NB4 (cell line): ENCODE data around the gene ZNF160.

Experiments
- MYC ChIP-seq: IDR thresholded peaks from 2 replicates; pipeline ENCODE4 v1.6.1; 2011; ENCODE audit warnings: low read depth, low read length
- POLR2A ChIP-seq: IDR thresholded peaks from 2 replicates; pipeline ENCODE4 v1.6.1; 2011; ENCODE audit warnings: mild to moderate bottlenecking; ENCODE audit not compliant: insufficient read length; ENCODE audit errors: extremely low read depth
- TF ChIP-seq, protein P1 (sequence below): IDR thresholded peaks from one replicate; pipeline ENCODE4 v1.5.1; 2012; ENCODE audit warnings: low read depth, low read length
- TF ChIP-seq, protein P2 (sequence below): IDR thresholded peaks from 2 replicates; pipeline ENCODE4 v1.6.1; 2011; ENCODE audit warnings: low read depth, low read length

DNA sequence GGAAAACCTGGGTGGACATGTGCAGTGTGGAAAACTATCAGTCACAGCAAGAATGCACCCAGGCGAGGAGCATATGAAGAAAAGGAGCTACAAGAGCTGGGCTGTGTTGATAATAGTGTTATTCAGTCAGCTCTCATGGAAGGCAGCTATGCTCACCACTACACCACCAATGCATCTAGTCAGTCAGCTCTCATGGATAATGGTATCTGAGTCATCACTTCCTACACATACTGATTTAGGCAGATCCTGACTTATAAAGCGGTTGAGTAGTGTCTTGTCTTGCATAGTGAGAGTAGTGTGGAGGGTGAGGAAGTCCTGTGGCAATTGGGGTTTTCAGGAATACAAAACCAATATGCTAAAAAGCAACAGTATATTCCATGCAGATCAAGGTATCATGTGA is 9.1 kb upstream of the ZNF160 start:
- TF ChIP-seq, protein P1, sequence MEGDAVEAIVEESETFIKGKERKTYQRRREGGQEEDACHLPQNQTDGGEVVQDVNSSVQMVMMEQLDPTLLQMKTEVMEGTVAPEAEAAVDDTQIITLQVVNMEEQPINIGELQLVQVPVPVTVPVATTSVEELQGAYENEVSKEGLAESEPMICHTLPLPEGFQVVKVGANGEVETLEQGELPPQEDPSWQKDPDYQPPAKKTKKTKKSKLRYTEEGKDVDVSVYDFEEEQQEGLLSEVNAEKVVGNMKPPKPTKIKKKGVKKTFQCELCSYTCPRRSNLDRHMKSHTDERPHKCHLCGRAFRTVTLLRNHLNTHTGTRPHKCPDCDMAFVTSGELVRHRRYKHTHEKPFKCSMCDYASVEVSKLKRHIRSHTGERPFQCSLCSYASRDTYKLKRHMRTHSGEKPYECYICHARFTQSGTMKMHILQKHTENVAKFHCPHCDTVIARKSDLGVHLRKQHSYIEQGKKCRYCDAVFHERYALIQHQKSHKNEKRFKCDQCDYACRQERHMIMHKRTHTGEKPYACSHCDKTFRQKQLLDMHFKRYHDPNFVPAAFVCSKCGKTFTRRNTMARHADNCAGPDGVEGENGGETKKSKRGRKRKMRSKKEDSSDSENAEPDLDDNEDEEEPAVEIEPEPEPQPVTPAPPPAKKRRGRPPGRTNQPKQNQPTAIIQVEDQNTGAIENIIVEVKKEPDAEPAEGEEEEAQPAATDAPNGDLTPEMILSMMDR = no peak
- TF ChIP-seq, protein P2, sequence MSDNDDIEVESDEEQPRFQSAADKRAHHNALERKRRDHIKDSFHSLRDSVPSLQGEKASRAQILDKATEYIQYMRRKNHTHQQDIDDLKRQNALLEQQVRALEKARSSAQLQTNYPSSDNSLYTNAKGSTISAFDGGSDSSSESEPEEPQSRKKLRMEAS = no peak
- TF ChIP-seq MYC (no peak), POLR2A (no peak)
